GM21423 (cell line): Measurements from ENCODE around the gene AGRN.
"Not testable (repeated sequence)": the region's sequence is repeated elsewhere in the genome, so short reads cannot be mapped to it uniquely, and the experiment has no call there.

Source experiments
- ATAC-seq: cut with Tn5 transposase; IDR thresholded peaks from one replicate; pipeline ENCODE4 v1.9.1; 2021; ENCODE audit warnings: mild to moderate bottlenecking, moderate library complexity; ENCODE audit not compliant: unreplicated experiment

AGRN gene

GRCh38 chr1:1063261-1063944, 43.5 kb downstream of the AGRN start:
- no peak for ATAC-seq

GRCh38 chr1:1063945-1064831, 44.3 kb downstream of the AGRN start:
- peak; percentile 44 for ATAC-seq

- no peak for ATAC-seq
Observed at GRCh38 chr1:1065265-1065939, 45.5 kb downstream of the AGRN start.

GRCh38 chr1:1065940-1066304, 46.0 kb downstream of the AGRN start:
- ATAC-seq, result not testable (repeated sequence)

GRCh38 chr1:1066403-1067283, 46.7 kb downstream of the AGRN start:
- ATAC-seq, result no peak

- no peak for ATAC-seq
Observed at GRCh38 chr1:1067284-1067859, 47.5 kb downstream of the AGRN start.

GRCh38 chr1:1067860-1068516, 48.1 kb downstream of the AGRN start:
- ATAC-seq, result no peak

- ATAC-seq, result no peak
Observed at GRCh38 chr1:1068517-1069055, 48.7 kb downstream of the AGRN start.

GRCh38 chr1:1069056-1069710, 49.3 kb downstream of the AGRN start:
- ATAC-seq, result peak; percentile 46

- ATAC-seq, result peak; percentile 7
Observed at GRCh38 chr1:1069711-1070676, 50.1 kb downstream of the AGRN start.

- no peak for ATAC-seq
Observed at GRCh38 chr1:1071486-1072298, 51.8 kb downstream of the AGRN start.

GRCh38 chr1:1072299-1072848, 52.5 kb downstream of the AGRN start:
- no peak for ATAC-seq

- ATAC-seq, result no peak
Observed at GRCh38 chr1:1072849-1073742, 53.2 kb downstream of the AGRN start.

GRCh38 chr1:1073743-1074587, 54.0 kb downstream of the AGRN start, which contains the start of gene RNF223:
Gene RNF223 (minus strand): TSS chr1:1074306. CDS start chr1:1072566, 1,740 bp downstream.
- no peak for ATAC-seq
